H1 (cell line): ENCODE measurements around the gene TACC2. TPM values are rescaled to one million over a fixed set of nuclear protein-coding genes. Genes with fewer than 3 reads are reported as not detected.

Source experiments
- CTCF ChIA-PET: fragments of 300-600 bp; sonication (Branson Sonifier 250); formaldehyde crosslinking; loops from one replicate; lab custom pipeline; 2021; ENCODE audit not compliant: partially characterized antibody; lab: Charles Lee
- POLR2A ChIA-PET: fragments of 300-600 bp; sonication (Branson Sonifier 250); formaldehyde crosslinking; loops from one replicate; lab custom pipeline; 2021; ENCODE audit warnings: inconsistent platforms; ENCODE audit not compliant: partially characterized antibody; lab: Charles Lee
- DNase-seq, 2 experiments: peaks; one replicate each; pipeline versions ENCODE4 v3.0.0 to v3.0.0-alpha.2; 2010 to 2022; ENCODE audit warnings: low spot score in 2 of 2, low read depth in 1 of 2, mixed read lengths in 1 of 2
- FAIRE-seq: peaks from 2 replicates; lab custom pipeline; 2011; peaks lifted over from hg19 to GRCh38; lab: Jason Lieb, UNC
- H2AFZ ChIP-seq: 2 replicates; pipeline ENCODE4 v1.8.1; 2012; ENCODE audit warnings: low read length, inconsistent platforms
- H2AK5ac ChIP-seq: 2 replicates; pipeline ENCODE4 v1.6.1; 2013; ENCODE audit warnings: low read depth, low read length
- H2BK120ac ChIP-seq: replicated peaks from 2 replicates; pipeline ENCODE3; 2013; ENCODE audit warnings: low read depth, low read length, inconsistent platforms
- H2BK12ac ChIP-seq: 2 replicates; pipeline ENCODE4 v1.6.1; 2013; ENCODE audit warnings: low read depth, low read length
- H2BK15ac ChIP-seq: 2 replicates; pipeline ENCODE4 v1.6.1; 2013; ENCODE audit warnings: low read length
- H2BK20ac ChIP-seq: 2 replicates; pipeline ENCODE4 v1.6.1; 2013; ENCODE audit warnings: low read length
- H2BK5ac ChIP-seq: 2 replicates; pipeline ENCODE4 v1.6.1; 2013; ENCODE audit warnings: low read depth, low read length
- H3K14ac ChIP-seq: 2 replicates; pipeline ENCODE4 v1.6.1; 2013; ENCODE audit warnings: inconsistent platforms; ENCODE audit not compliant: insufficient read length
- H3K18ac ChIP-seq: 2 replicates; pipeline ENCODE4 v1.6.1; 2013; ENCODE audit warnings: low read length; ENCODE audit errors: extremely low read depth
- H3K23ac ChIP-seq: 2 replicates; pipeline ENCODE4 v1.6.1; 2013; ENCODE audit warnings: inconsistent platforms; ENCODE audit not compliant: insufficient read length
- H3K23me2 ChIP-seq: 2 replicates; pipeline ENCODE4 v1.6.1; 2013; ENCODE audit warnings: low read depth, low read length
- H3K27ac ChIP-seq: 2 replicates; pipeline ENCODE4 v1.6.1; 2011; ENCODE audit warnings: low read depth, low read length, inconsistent platforms
- H3K27me3 ChIP-seq, 4 experiments: replicated peaks in 1 of 4; 1 replicate in 1 of 4; 2 replicates in 3 of 4; pipeline versions ENCODE4 v1.6.1 to v1.8.1; 2011 to 2013; ENCODE audit warnings: low read length in 3 of 4, mild to moderate bottlenecking in 3 of 4, inconsistent platforms in 2 of 4, mixed read lengths in 2 of 4, moderate library complexity in 1 of 4; ENCODE audit not compliant: control insufficient read depth in 3 of 4, insufficient read depth in 3 of 4; ENCODE audit errors: extremely low read depth in 1 of 4
- H3K36me3 ChIP-seq, 4 experiments: 2 replicates each; pipeline versions ENCODE4 v1.6.1 to v1.8.1; 2011 to 2013; ENCODE audit warnings: mild to moderate bottlenecking in 4 of 4, low read length in 3 of 4, moderate library complexity in 2 of 4, control low read depth in 1 of 4, inconsistent platforms in 1 of 4; ENCODE audit not compliant: insufficient read depth in 4 of 4, control insufficient read depth in 2 of 4
- H3K4ac ChIP-seq: replicated peaks from 2 replicates; pipeline ENCODE3; 2013; ENCODE audit warnings: low read length, low read depth, mixed read lengths, inconsistent platforms; ENCODE audit not compliant: insufficient read length
- H3K4me1 ChIP-seq, 4 experiments: replicated peaks in 1 of 4; 1 replicate in 1 of 4; 2 replicates in 3 of 4; pipeline versions ENCODE4 v1.6.1 to v1.8.1; 2011 to 2013; ENCODE audit warnings: low read length in 3 of 4, inconsistent platforms in 2 of 4, mixed read lengths in 1 of 4; ENCODE audit not compliant: insufficient read depth in 4 of 4, control insufficient read depth in 3 of 4
- H3K4me2 ChIP-seq, 2 experiments: 2 replicates each; pipeline versions ENCODE4 v1.6.1 to v1.8.1; 2011 to 2013; ENCODE audit warnings: low read depth in 2 of 2, low read length in 2 of 2, control low read depth in 1 of 2, inconsistent platforms in 1 of 2, mild to moderate bottlenecking in 1 of 2; ENCODE audit not compliant: insufficient read depth in 1 of 2
- H3K4me3 ChIP-seq, 4 experiments: fragments of 200-600, 300-600 bp in 1 of 4; sonication (generic), shearing (Covaris generic), sonication (Bioruptor Twin) in 1 of 4; 2 replicates each; pipeline versions ENCODE4 v1.5.1 to v1.8.1; 2011 to 2016; ENCODE audit warnings: low read length in 4 of 4, low read depth in 3 of 4, control low read depth in 2 of 4, inconsistent platforms in 2 of 4, mild to moderate bottlenecking in 2 of 4, mixed read lengths in 1 of 4, moderate library complexity in 1 of 4; ENCODE audit not compliant: insufficient read depth in 2 of 4; ENCODE audit errors: extremely low read depth in 1 of 4
- H3K56ac ChIP-seq: replicated peaks from 2 replicates; pipeline ENCODE3; 2013; ENCODE audit warnings: low read depth, mild to moderate bottlenecking, mixed read lengths, low read length, inconsistent platforms; ENCODE audit not compliant: insufficient read length
- H3K79me1 ChIP-seq: 2 replicates; pipeline ENCODE4 v1.6.1; 2013; ENCODE audit warnings: low read depth, low read length, control low read depth
- H3K79me2 ChIP-seq, 2 experiments: 2 replicates each; pipeline versions ENCODE4 v1.6.1 to v1.8.1; 2012 to 2013; ENCODE audit warnings: low read length in 2 of 2, mild to moderate bottlenecking in 2 of 2, inconsistent platforms in 1 of 2; ENCODE audit not compliant: insufficient read depth in 2 of 2, control insufficient read depth in 1 of 2
- H3K9ac ChIP-seq, 4 experiments: replicated peaks in 1 of 4; 1 replicate in 1 of 4; 2 replicates in 3 of 4; pipeline versions ENCODE4 v1.6.1 to v1.8.1; 2011 to 2013; ENCODE audit warnings: low read depth in 3 of 4, low read length in 3 of 4, control low read depth in 2 of 4, mild to moderate bottlenecking in 2 of 4, moderate library complexity in 2 of 4, inconsistent platforms in 1 of 4; ENCODE audit errors: extremely low read depth in 1 of 4
- H3K9me3 ChIP-seq, 2 experiments: 2 replicates each; pipeline versions ENCODE4 v1.6.1 to v1.8.1; 2012 to 2013; ENCODE audit warnings: mild to moderate bottlenecking in 2 of 2, moderate library complexity in 2 of 2, control low read depth in 1 of 2, inconsistent platforms in 1 of 2, low read depth in 1 of 2, low read length in 1 of 2, mixed read lengths in 1 of 2; ENCODE audit not compliant: insufficient read depth in 2 of 2
- H4K20me1 ChIP-seq, 2 experiments: replicated peaks in 1 of 2; 2 replicates each; pipeline versions ENCODE3 to v1.8.1; 2011 to 2013; ENCODE audit warnings: inconsistent platforms in 2 of 2, low read length in 2 of 2, mild to moderate bottlenecking in 1 of 2; ENCODE audit not compliant: insufficient read depth in 2 of 2, control insufficient read depth in 1 of 2
- H4K5ac ChIP-seq: 2 replicates; pipeline ENCODE4 v1.6.1; 2013; ENCODE audit warnings: low read length, low read depth, mixed read lengths, inconsistent platforms; ENCODE audit not compliant: insufficient read length
- H4K8ac ChIP-seq: 2 replicates; pipeline ENCODE4 v1.8.0; 2013; ENCODE audit warnings: mild to moderate bottlenecking, moderate library complexity, low read length, inconsistent platforms; ENCODE audit not compliant: insufficient read depth; ENCODE audit errors: extremely low read depth
- H4K91ac ChIP-seq: replicated peaks from 2 replicates; pipeline ENCODE3; 2013; ENCODE audit warnings: low read length, mixed read lengths, inconsistent platforms; ENCODE audit not compliant: insufficient read length
- BACH1 ChIP-seq: IDR thresholded peaks from 2 replicates; pipeline ENCODE4 v1.6.1; 2012; ENCODE audit warnings: low read length, improper control_type of control experiment
- BCL11A ChIP-seq, 2 experiments: IDR thresholded peaks; one replicate each; pipeline ENCODE4 v1.6.1; 2011; ENCODE audit warnings: low read depth in 2 of 2, low read length in 2 of 2, mild to moderate bottlenecking in 2 of 2
- NANOG ChIP-seq: IDR thresholded peaks from 2 replicates; pipeline ENCODE4 v1.6.1; 2011; ENCODE audit warnings: low read length, low read depth, mild to moderate bottlenecking, inconsistent platforms; ENCODE audit not compliant: insufficient read depth, poor library complexity, severe bottlenecking
- RXRA ChIP-seq: IDR thresholded peaks from 2 replicates; pipeline ENCODE4 v1.6.1; 2011; ENCODE audit warnings: low read depth, mild to moderate bottlenecking, low read length, moderate library complexity; ENCODE audit not compliant: insufficient read depth
- SIRT6 ChIP-seq: IDR thresholded peaks from one replicate; pipeline ENCODE4 v1.7.1; 2012; ENCODE audit warnings: low read length, inconsistent platforms
- SP2 ChIP-seq: IDR thresholded peaks from 2 replicates; pipeline ENCODE4 v1.6.1; 2012; ENCODE audit warnings: mild to moderate bottlenecking, low read length, inconsistent platforms
- SP4 ChIP-seq: IDR thresholded peaks from 2 replicates; pipeline ENCODE4 v1.6.1; 2012; ENCODE audit warnings: low read length, inconsistent platforms
- TAF1 ChIP-seq: IDR thresholded peaks from 2 replicates; pipeline ENCODE4 v1.6.1; 2011; ENCODE audit warnings: mild to moderate bottlenecking, low read depth, low read length
- TAF7 ChIP-seq: optimal IDR thresholded peaks from 2 replicates; pipeline ENCODE3; 2011; ENCODE audit warnings: low read depth, mild to moderate bottlenecking, inconsistent platforms, low read length, moderate library complexity, borderline replicate concordance
- ZNF274 ChIP-seq: IDR thresholded peaks from 2 replicates; pipeline ENCODE4 v1.7.0; 2012; ENCODE audit warnings: low read length, borderline replicate concordance; ENCODE audit errors: extremely low read depth
- WGBS, 2 experiments: shearing (Covaris generic) in 1 of 2; methylation state at CpG; one replicate each; pipeline versions ENCODE4 v1.1.6 to v1.1.7; 2013 to 2015; ENCODE audit warnings: low lambda C conversion rate in 2 of 2, mixed read lengths in 2 of 2, inconsistent platforms in 1 of 2, low coverage in 1 of 2, missing lambda C conversion rate in 1 of 2; ENCODE audit not compliant: insufficient replicate concordance in 2 of 2, insufficient coverage in 1 of 2, insufficient read length in 1 of 2; ENCODE audit errors: extremely low coverage in 1 of 2, missing lambda C conversion rate in 1 of 2; 5-methylcytosine and 5-hydroxymethylcytosine counted together
- polyA plus RNA-seq, 7 experiments: library from polyadenylated mRNA; depleted of rRNA in 3 of 7; stranded (reverse) in 5 of 7; unstranded in 2 of 7; fragments of >200 nt in 5 of 7; fragments of 200-250 nt in 2 of 7; gene quantifications; 1 replicate in 5 of 7; 2 replicates in 1 of 7; 4 replicates in 1 of 7; pipeline versions ENCODE4 v1.2.1 to v1.2.3, GENCODE V29; 2011 to 2013; ENCODE audit warnings: missing spikeins in 2 of 7, mixed read lengths in 2 of 7
- total RNA-seq: library from RNA; stranded (reverse); fragmentation: NEBNext Ultra II Directional; extraction: Animal tissue kit (Norgen Biotek cat#: 25700); gene quantifications from 2 replicates; pipeline ENCODE4 v1.2.1, GENCODE V29; 2021
- TF ChIP-seq, protein P1 (sequence below), 3 experiments: IDR thresholded peaks; 1 replicate in 2 of 3; 2 replicates in 1 of 3; pipeline versions ENCODE4 v1.5.1 to v1.6.1; 2011; ENCODE audit warnings: low read length in 3 of 3, mild to moderate bottlenecking in 3 of 3, inconsistent platforms in 2 of 3, low read depth in 1 of 3, moderate library complexity in 1 of 3; ENCODE audit not compliant: insufficient read depth in 1 of 3; ENCODE audit errors: control extremely low read depth in 1 of 3

Gene TACC2
- total and polyA plus RNA-seq, 2 of the 8 experiments (the other 6 are each of a cell fraction or from before 2014, with no cell fraction given): 21.2 to 46.6 TPM

DNA sequence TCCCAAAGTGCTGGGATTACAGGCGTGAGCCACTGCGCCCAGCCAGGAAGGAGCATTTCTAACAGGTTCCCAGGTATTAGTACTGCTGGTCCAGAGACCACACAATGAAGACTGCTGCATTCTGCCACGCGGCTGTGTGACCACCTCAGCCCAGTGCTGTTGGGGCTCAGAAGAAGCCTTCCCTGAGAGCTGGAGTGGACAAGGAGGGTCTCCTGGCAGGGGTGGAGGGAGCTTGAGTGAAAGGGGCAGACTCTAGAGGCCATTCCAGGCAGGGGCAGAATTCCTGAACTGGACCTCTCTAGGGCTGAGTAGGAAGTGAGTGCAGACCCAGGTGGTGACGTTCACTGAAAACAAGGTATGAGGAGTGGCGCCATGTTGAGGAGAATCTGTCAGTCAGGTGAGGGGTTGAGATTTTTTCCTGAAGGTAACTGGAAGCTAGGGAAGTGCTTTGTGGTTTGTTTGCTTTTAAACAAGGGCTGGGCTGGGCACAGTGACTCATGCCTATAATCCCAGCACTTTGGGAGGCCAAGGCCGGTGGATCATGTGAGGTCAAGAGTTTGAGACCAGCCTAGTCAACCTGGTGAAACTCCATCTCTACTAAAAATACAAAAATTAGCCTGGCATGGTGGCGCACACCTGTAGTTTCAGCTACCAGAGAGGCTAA is 67.6 kb downstream of the TACC2 start:
- no peak overlapping the region for H3K4ac ChIP-seq
- no peak overlapping the region for H2BK5ac ChIP-seq
- no peak overlapping the region for H3K56ac ChIP-seq
- H2BK120ac ChIP-seq: no peak overlapping the region
- no peaks in the 10 kb centered on the region for H3K23me2 ChIP-seq
- no peaks in the 10 kb centered on the region for H3K36me3 ChIP-seq
- no peak overlapping the region for H3K27ac ChIP-seq
- H3K27me3 ChIP-seq: no peaks in the 10 kb centered on the region; a peak in 2 of 7 replicates
- H2AK5ac ChIP-seq: no peak overlapping the region
- H3K79me1 ChIP-seq: no peaks in the 10 kb centered on the region
- H2BK12ac ChIP-seq: peak overlapping the region; percentile 23; the same call in 1 of the 2 replicates
- H3K9ac ChIP-seq: no peak overlapping the region
- no peaks in the 10 kb centered on the region for H3K79me2 ChIP-seq
- H3K14ac ChIP-seq: no peak overlapping the region
- H4K20me1 ChIP-seq: no peaks in the 10 kb centered on the region
- no peak overlapping the region for H4K91ac ChIP-seq
- ChIA-PET CTCF (interaction anchor here (0.6 to 3.6 kb wide), 6 partner anchors 11 to 233 kb away, joined by 3 to 12 read pairs (median 6); no protein-coding TSS in a partner anchor), POLR2A (no interaction called here)
- FAIRE-seq: no peak
- 84% methylated on average over 8 of the region's 8 CpGs; no CpG with 5 or more reads in 1 of the 2 experiments for WGBS, 2 experiments
- no peak overlapping the region for H4K8ac ChIP-seq
- DNase-seq: no peak
- no peak overlapping the region for H2BK15ac ChIP-seq
- H4K5ac ChIP-seq: no peak overlapping the region
- no peaks in the 10 kb centered on the region for H3K9me3 ChIP-seq
- no peak overlapping the region for H2AFZ ChIP-seq
- no peak overlapping the region for H3K4me3 ChIP-seq
- H3K4me2 ChIP-seq: no peak overlapping the region
- H3K23ac ChIP-seq: no peak overlapping the region
- no peak overlapping the region for H2BK20ac ChIP-seq
- H3K4me1 ChIP-seq: peaks cover 0 to 3% (median 0%) of the 10 kb centered on the region in 4 experiments; a peak in 4 of 7 replicates
- no peak overlapping the region for H3K18ac ChIP-seq
- TF ChIP-seq SIRT6: no peak
- no peak for TF ChIP-seq SP4
- TF ChIP-seq ZNF274: no peak
- TF ChIP-seq TAF1: no peak
- no peak for TF ChIP-seq NANOG
- TF ChIP-seq, protein P1, sequence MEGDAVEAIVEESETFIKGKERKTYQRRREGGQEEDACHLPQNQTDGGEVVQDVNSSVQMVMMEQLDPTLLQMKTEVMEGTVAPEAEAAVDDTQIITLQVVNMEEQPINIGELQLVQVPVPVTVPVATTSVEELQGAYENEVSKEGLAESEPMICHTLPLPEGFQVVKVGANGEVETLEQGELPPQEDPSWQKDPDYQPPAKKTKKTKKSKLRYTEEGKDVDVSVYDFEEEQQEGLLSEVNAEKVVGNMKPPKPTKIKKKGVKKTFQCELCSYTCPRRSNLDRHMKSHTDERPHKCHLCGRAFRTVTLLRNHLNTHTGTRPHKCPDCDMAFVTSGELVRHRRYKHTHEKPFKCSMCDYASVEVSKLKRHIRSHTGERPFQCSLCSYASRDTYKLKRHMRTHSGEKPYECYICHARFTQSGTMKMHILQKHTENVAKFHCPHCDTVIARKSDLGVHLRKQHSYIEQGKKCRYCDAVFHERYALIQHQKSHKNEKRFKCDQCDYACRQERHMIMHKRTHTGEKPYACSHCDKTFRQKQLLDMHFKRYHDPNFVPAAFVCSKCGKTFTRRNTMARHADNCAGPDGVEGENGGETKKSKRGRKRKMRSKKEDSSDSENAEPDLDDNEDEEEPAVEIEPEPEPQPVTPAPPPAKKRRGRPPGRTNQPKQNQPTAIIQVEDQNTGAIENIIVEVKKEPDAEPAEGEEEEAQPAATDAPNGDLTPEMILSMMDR (IDR thresholded peaks at IDR 0.05; ENCODE audit: control extremely low read depth in 1 of 3, insufficient read depth in 1 of 3, low read depth in 1 of 3, low read length in 3 of 3): no peak
- no peak for TF ChIP-seq RXRA
- no peak for TF ChIP-seq TAF7
- no peak for TF ChIP-seq SP2
- no peak for TF ChIP-seq BACH1
- TF ChIP-seq BCL11A (IDR thresholded peaks at IDR 0.05; ENCODE audit: low read depth in 2 of 2, low read length in 2 of 2): no peak
